Suprapubic skin (tissue), 4 donors: ENCODE measurements around the gene DOK1. TPM values are rescaled to one million over a fixed set of nuclear protein-coding genes. Genes with fewer than 3 reads are reported as not detected.

Experiments used
- DNase-seq, 2 donors: peaks; one replicate each; pipeline ENCODE4 v3.0.0-alpha.2; 2019; ENCODE audit warnings: low spot score in 2 of 2
- H3K27ac ChIP-seq: fragments of 200-600 bp; sonication (generic); one replicate; pipeline ENCODE4 v1.5.1; 2019
- H3K27me3 ChIP-seq: fragments of 200-600 bp; sonication (generic); one replicate; pipeline ENCODE4 v1.5.1; 2019
- H3K36me3 ChIP-seq: fragments of 200-600 bp; sonication (generic); one replicate; pipeline ENCODE4 v1.5.1; 2019
- H3K4me1 ChIP-seq: fragments of 200-600 bp; sonication (generic); one replicate; pipeline ENCODE4 v1.5.1; 2019
- H3K4me3 ChIP-seq: fragments of 200-600 bp; sonication (generic); one replicate; pipeline ENCODE4 v1.5.1; 2019; ENCODE audit warnings: mild to moderate bottlenecking
- H3K9me3 ChIP-seq: fragments of 200-600 bp; sonication (generic); one replicate; pipeline ENCODE4 v1.5.1; 2019
- EP300 ChIP-seq: sonication (generic); formaldehyde crosslinking; IDR thresholded peaks from one replicate; pipeline ENCODE4 v1.6.1; 2017; ENCODE audit warnings: antibody characterized with exemption
- POLR2A ChIP-seq, 2 donors: fragments of 450-650 bp; IDR thresholded peaks; one replicate each; pipeline ENCODE4 v1.6.1; 2017; ENCODE audit warnings: antibody characterized with exemption in 2 of 2, mild to moderate bottlenecking in 2 of 2, moderate library complexity in 2 of 2
- POLR2AphosphoS5 ChIP-seq, 3 donors: sonication (generic); formaldehyde crosslinking; IDR thresholded peaks; one replicate each; pipeline ENCODE4 v1.6.1; 2017; ENCODE audit warnings: antibody characterized with exemption in 3 of 3
- WGBS: methylation state at CpG from one replicate; pipeline ENCODE4 v1.1.5; 2018; 5-methylcytosine and 5-hydroxymethylcytosine counted together
- total RNA-seq, 4 donors: library from RNA; depleted of rRNA; stranded (reverse); fragments of >200 nt; gene quantifications; one replicate each; pipeline ENCODE4 v1.1.0, GENCODE V29; 2016
- TF ChIP-seq, protein P1 (sequence below), 2 donors: fragments of 200-600 bp in 1 of 2; fragments of 450-650 bp in 1 of 2; sonication (generic) in 1 of 2; IDR thresholded peaks; one replicate each; pipeline ENCODE4 v1.5.1; 2016 to 2019; ENCODE audit warnings: antibody characterized with exemption in 2 of 2, mild to moderate bottlenecking in 1 of 2, moderate library complexity in 1 of 2

Gene DOK1
- total RNA-seq, 4 donors from 2014 or later = 3.3 to 10.6 (median 5.4) TPM

DNA sequence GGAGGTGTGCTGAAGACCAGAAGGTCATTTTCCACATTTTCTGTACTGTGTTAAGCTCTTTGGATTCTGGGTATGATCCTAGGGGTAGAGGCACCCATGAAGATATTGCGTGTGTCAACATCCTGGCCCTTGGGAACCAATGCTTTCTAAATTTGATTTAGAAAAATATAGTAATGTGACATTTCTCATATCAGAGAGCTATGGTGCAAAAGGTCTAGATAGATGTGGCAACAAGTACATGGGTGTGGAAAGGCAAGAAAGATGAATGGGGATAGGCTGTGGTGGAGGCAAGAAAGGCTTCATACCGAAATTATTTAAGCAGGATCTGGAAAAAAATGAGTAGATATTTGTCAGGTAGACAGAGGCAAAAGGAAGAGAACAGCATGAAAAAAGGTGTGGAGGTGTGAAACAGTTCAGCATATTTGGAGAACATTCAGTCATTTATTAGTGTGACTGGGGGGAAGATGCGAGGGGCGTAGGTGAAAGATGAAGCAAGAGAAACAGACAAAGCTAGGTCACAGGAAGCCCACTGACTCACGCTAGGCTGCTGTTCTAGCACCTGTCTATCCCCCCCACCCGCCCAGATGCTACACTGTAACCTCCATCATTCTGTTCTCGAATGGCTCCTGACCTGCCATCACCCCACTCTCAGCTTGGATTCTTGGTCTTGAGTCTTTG, 11.7 kb downstream of the DOK1 start:
- Histone ChIP-seq H3K27ac (no peak overlapping the region), H3K4me3 (no peak overlapping the region), H3K27me3 (no peaks in the 10 kb centered on the region), H3K4me1 (peaks cover 3% of the 10 kb centered on the region), H3K36me3 (no peaks in the 10 kb centered on the region), H3K9me3 (no peaks in the 10 kb centered on the region)
- WGBS = 73% methylated on average over 7 of the region's 7 CpGs
- no peak for TF ChIP-seq POLR2AphosphoS5 (IDR thresholded peaks at IDR 0.05)
- TF ChIP-seq POLR2A (IDR thresholded peaks at IDR 0.05) = no peak
- TF ChIP-seq, protein P1, sequence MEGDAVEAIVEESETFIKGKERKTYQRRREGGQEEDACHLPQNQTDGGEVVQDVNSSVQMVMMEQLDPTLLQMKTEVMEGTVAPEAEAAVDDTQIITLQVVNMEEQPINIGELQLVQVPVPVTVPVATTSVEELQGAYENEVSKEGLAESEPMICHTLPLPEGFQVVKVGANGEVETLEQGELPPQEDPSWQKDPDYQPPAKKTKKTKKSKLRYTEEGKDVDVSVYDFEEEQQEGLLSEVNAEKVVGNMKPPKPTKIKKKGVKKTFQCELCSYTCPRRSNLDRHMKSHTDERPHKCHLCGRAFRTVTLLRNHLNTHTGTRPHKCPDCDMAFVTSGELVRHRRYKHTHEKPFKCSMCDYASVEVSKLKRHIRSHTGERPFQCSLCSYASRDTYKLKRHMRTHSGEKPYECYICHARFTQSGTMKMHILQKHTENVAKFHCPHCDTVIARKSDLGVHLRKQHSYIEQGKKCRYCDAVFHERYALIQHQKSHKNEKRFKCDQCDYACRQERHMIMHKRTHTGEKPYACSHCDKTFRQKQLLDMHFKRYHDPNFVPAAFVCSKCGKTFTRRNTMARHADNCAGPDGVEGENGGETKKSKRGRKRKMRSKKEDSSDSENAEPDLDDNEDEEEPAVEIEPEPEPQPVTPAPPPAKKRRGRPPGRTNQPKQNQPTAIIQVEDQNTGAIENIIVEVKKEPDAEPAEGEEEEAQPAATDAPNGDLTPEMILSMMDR (IDR thresholded peaks at IDR 0.05) = no peak
- TF ChIP-seq EP300 = no peak
- no peak for DNase-seq

DNA sequence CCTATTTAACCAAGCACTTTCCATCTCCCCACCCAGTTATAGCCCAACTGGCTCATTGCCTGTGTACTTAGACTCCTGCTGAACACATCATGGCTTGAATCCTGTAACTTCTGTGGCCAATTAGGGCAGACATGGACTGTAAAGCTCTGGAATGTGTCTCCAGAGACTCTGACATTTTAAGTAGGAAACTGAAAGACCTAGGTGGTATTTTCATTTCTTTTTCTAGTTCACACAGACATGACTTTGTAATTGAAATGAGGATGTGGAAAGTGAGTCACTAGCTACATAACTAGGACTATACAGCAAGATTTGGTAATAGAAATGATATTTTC, 12.2 kb downstream of the DOK1 start:
- no peaks in the 10 kb centered on the region for H3K9me3 ChIP-seq
- H3K36me3 ChIP-seq = no peaks in the 10 kb centered on the region
- no peak for TF ChIP-seq EP300
- TF ChIP-seq POLR2AphosphoS5 (IDR thresholded peaks at IDR 0.05) = no peak
- TF ChIP-seq POLR2A (IDR thresholded peaks at IDR 0.05) = no peak
- TF ChIP-seq, protein P1 (IDR thresholded peaks at IDR 0.05) = no peak
- DNase-seq = no peak
- no peak overlapping the region for H3K4me3 ChIP-seq
- H3K4me1 ChIP-seq = peaks cover 3% of the 10 kb centered on the region
- no peak overlapping the region for H3K27ac ChIP-seq
- H3K27me3 ChIP-seq = no peaks in the 10 kb centered on the region

DNA sequence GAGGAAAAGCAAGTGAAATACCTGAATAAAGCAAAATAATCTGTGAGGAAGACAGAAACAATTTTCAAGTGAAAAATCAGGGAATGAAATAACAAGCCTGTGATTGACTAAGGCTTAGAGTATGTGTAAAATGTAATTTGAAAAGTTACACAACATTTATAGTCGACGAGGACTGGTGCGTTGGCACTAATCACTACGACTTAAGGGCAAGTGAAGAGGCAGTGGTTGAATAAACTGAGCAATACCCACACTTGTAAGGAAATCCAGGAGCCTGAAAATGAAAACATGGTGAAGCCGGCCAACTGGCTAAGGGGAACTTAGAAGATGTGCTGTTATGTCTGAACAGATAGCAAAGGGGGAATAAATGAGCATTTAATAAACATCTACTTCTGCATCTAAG, 13.4 kb downstream of the DOK1 start:
- Histone ChIP-seq H3K9me3 (no peaks in the 10 kb centered on the region), H3K4me3 (no peak overlapping the region), H3K4me1 (peaks cover 3% of the 10 kb centered on the region), H3K27ac (no peak overlapping the region), H3K27me3 (no peaks in the 10 kb centered on the region), H3K36me3 (no peaks in the 10 kb centered on the region)
- 51% methylated on average over 5 of the region's 5 CpGs for WGBS
- DNase-seq = no peak
- TF ChIP-seq EP300 = no peak
- TF ChIP-seq, protein P1 (IDR thresholded peaks at IDR 0.05) = no peak
- TF ChIP-seq POLR2AphosphoS5 (IDR thresholded peaks at IDR 0.05) = no peak
- no peak for TF ChIP-seq POLR2A (IDR thresholded peaks at IDR 0.05)

DNA sequence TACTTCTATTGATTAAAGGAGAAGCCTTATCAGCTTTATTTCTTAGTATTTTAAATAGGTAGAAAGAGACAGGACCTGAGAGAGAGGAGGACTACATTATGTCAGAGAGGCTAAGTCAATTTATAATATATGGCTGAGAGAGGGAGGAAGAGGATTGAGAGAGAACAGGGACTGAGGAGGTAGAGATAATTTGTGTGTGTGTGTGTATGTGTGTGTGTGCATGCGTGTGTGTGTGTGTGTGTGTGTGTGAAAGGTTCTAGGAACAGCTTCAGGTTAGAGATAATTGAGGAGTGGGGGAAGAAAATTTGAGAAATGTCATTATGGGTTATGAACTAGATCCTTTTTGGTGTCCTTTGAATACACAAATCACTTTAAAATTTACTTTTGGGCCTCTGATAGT, 15.2 kb downstream of the DOK1 start:
- Histone ChIP-seq H3K9me3 (no peaks in the 10 kb centered on the region), H3K4me3 (no peak overlapping the region), H3K27ac (no peak overlapping the region), H3K27me3 (no peaks in the 10 kb centered on the region), H3K36me3 (no peaks in the 10 kb centered on the region), H3K4me1 (peaks cover 3% of the 10 kb centered on the region)
- no peak for DNase-seq
- 28% methylated on average over 1 of the region's 1 CpG for WGBS
- TF ChIP-seq, protein P1 (IDR thresholded peaks at IDR 0.05) = no peak
- no peak for TF ChIP-seq EP300
- TF ChIP-seq POLR2AphosphoS5 (IDR thresholded peaks at IDR 0.05) = no peak
- TF ChIP-seq POLR2A (IDR thresholded peaks at IDR 0.05) = no peak

DNA sequence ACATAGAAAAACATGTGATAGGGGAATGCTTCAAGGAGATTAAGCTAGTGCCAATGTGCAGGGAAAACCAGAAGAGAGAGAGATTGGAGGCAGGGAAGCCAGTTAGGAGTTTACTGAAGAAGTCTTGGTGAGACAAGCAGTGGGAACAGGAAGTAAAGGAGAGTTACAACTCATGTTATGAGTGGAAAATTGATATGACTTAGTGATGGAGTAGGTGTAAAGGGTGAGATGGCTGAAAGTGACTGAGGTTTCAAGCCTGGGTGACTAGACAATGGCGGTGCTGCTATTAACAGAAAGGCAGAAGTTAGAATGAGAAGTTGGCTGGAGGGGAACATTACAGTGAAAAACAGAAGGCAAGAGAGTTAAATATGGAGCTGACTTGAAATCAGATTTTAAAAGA, 16.5 kb downstream of the DOK1 start:
- 84% methylated on average over 1 of the region's 1 CpG for WGBS
- Histone ChIP-seq H3K9me3 (no peaks in the 10 kb centered on the region), H3K27me3 (no peaks in the 10 kb centered on the region), H3K4me1 (peaks cover 7% of the 10 kb centered on the region), H3K27ac (no peak overlapping the region), H3K36me3 (no peaks in the 10 kb centered on the region), H3K4me3 (no peak overlapping the region)
- DNase-seq = no peak
- no peak for TF ChIP-seq POLR2AphosphoS5 (IDR thresholded peaks at IDR 0.05)
- TF ChIP-seq EP300 = no peak
- TF ChIP-seq, protein P1 (IDR thresholded peaks at IDR 0.05) = no peak
- no peak for TF ChIP-seq POLR2A (IDR thresholded peaks at IDR 0.05)
